HG02852 (cell line): ENCODE measurements around the gene IMP3.
"Not testable (repeated sequence)": the region's sequence is repeated elsewhere in the genome, so short reads cannot be mapped to it uniquely, and the experiment has no call there.

ENCODE experiments used
- ATAC-seq: cut with Tn5 transposase; IDR thresholded peaks from one replicate; pipeline ENCODE4 v1.9.1; 2021; ENCODE audit warnings: mild to moderate bottlenecking, moderate library complexity; ENCODE audit not compliant: unreplicated experiment

The IMP3 gene, protein sequence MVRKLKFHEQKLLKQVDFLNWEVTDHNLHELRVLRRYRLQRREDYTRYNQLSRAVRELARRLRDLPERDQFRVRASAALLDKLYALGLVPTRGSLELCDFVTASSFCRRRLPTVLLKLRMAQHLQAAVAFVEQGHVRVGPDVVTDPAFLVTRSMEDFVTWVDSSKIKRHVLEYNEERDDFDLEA

GRCh38 chr15:75639709-75640482, at the start of gene IMP3:
TSS of gene IMP3 (minus strand) at chr15:75640224. CDS start at chr15:75640168, 56 bp downstream.
- peak; percentile 92 for ATAC-seq

- ATAC-seq: not testable (repeated sequence)
Observed at GRCh38 chr15:75689429-75689828, 49.4 kb upstream of the IMP3 start.

- ATAC-seq: no peak
Observed at GRCh38 chr15:75688831-75689230, 48.8 kb upstream of the IMP3 start.

- no peak for ATAC-seq
Observed at GRCh38 chr15:75688278-75688557, 48.2 kb upstream of the IMP3 start.

DNA sequence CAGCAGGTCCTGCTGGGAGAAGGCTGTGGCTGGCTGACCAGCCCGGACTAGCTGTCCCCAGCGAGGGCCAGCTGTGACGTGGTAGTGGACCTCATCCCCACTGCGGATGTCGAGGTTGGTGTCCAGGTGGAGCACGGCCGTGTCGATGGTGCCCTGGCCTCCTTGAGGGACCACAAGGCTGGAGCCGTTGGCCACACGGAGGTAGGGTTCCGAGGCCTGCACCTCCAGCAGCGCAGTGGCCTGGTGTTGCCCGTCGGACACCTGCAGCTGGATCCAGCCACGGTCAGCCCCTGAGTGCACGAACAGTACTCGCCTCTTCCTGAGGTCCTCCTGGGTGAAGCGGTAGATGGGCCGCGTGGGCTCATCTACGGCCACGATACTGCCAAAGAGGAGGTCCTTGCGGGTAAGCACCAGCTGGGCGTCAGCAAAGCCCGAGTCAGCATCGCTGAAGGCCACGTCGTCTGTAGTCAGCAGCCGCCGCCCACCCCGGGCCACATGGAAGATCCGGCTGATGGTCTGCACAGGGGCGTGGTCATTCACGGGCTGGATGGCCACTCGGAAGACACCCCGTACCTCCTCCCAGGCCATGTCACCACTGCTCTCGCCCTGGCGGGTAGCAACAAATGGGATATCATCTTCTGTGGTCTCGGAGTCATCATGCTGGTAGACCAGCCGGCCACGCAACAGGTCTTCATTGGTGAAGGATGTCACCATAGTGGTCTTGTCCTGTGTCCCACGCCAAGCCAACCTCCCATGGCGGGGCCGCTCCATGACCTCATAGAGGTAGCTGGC, 47.7 kb upstream of the IMP3 start:
- no peak for ATAC-seq

DNA sequence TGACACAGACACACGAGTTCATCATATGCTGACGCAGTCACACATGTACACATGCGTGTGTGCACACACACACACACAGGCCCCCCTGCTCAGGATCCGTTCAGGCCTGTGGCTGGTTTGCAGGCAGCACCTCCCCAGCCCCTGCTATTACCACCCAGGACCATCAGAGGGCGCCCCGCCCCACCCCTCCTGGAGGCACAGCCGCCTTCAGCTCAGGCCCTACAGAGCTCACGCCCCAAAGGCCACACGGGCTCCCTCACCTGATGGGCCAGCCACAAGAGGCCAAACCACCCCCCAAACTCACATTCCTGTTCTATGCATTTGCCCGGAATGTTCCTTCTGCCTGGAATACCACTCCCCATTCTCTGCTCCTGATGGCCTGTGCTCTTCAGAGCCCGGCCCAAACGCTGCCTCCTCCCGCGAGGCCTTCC, 46.2 kb upstream of the IMP3 start:
- ATAC-seq: not testable (repeated sequence)

GRCh38 chr15:75685195-75685594, 45.2 kb upstream of the IMP3 start:
- ATAC-seq: no peak

- ATAC-seq: no peak
Observed at GRCh38 chr15:75684648-75685047, 44.6 kb upstream of the IMP3 start.

DNA sequence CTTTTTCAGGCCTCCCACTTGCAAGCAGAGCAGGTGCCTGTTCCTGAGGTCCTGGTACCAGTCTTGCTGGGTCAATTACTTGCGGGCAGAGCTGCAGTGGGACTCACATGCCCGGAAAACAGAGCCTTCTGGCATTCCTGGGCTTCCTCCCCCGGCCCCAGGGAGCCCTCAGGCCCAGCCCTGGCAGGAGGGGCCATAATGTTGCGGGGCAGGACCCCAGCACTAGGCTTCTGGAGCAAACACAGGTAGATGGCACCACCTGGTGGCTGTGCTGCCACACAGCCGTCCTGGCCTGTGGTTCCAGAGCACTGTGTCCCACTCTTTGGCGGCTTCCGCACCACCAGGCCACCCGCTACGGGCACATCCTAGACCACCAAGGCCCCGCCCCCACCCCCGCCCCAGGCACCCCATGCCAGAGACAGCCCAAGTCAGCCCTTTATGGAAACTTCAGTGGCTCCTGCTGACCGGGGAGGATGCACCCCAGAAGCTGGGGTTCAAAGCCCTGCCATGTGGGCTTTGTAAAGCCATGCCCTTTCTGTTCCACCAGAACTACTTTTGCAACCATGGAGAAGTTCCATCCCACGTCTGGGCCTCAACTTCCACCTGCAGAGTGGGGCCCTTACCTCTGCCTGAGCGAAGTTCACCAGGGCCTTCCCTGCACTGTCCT, 43.8 kb upstream of the IMP3 start:
- not testable (repeated sequence) for ATAC-seq

- no peak for ATAC-seq
Observed at GRCh38 chr15:75682181-75683135, 42.4 kb upstream of the IMP3 start.

DNA sequence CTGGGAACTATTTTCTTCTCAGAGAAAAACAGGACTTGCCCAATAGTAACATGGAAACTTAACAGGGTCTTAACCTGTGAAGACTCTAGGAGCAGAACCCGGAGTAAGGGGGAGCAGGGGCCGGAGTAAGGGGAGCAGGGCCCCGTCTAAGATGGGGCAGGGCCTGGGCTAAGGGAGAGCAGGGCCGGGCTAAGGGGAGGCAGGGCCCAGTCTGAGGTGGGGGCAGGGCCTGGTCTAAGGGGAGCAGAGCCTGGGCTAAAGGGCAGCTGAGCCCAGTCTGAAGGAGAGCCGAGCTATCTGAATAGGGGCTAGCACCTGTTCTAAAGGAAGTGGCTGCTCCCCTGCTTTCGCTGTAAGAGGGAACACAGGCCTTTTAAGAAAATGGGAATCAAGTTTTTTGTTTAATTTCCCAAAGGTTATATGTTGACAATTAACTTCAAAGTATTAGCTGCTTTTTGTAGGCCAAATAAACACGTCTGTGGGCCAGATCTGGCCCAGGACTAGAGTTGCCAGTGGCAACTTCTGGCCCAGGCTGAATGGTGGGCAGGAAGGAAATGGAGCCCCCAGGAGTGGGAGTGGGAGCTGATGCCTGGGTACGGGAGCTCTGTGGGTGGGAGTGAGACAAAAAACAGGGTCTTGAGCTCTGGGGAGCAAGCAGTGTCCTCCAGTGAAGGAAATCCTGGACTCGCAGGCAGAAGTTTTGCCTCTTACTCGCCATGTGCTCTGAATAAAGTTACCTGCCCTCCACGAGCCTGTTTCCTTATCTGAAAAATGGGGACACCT, 40.2 kb upstream of the IMP3 start:
- no peak for ATAC-seq

DNA sequence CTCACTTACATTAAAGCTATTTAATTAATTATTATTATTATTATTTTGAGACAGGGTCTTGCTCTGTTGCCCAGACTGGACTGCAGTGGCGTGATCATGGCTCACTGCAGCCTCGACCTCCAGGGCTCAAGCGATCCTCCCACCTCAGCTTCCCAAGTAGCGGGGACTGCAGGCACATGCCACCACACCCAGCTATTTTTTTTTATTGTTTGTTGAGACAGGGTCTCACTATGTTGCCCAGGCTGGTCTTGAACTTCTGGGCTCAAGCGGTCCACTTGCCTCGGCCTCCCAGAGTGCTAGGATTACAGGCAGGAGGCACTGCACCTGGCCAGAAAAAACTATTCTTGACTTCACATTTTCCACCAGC, 38.3 kb upstream of the IMP3 start:
- ATAC-seq: not testable (repeated sequence)

DNA sequence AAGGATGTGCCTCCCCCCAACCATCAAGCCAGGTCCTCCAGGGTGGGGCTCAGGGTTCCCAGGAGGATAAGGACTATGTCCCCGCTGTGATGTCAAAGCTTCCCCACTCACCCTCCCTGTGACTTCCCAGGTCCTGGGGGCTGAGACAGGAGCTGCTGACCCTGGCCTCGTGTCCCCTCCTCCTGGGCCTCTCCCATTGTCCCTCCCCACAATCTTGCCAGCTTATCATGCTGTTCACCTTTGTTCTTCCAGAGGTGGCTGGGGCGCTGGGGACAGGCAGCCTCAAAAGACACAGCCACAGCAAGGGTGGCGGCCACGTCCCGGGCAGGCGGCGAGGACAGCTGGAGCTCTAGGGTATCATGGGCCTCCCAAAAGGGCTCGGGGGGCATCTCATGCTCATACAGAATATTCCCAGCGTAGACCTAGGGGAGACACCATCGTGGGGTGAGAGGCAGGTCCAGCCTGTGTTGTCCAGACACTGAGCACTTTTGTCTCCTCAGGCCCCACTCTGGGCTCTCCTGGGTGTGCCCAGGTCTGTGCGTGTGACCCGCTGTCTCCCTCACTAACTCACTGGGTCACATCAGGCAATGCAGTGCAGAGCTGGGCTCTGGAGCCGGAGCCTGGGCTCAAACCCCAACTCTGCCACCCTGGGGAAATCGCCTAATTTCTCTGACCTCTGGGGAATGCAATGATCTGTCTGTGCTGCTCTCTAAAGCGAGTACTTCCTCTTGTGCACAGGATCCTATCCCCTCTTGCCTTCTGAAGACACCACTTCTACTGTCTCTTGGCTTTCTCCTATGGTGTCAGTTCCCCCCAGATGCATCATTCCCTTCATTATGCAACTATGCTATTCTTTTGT, 37.7 kb upstream of the IMP3 start:
- ATAC-seq: no peak

GRCh38 chr15:75676688-75677464, 36.9 kb upstream of the IMP3 start:
- ATAC-seq: no peak

GRCh38 chr15:75675579-75676404, 35.8 kb upstream of the IMP3 start:
- no peak for ATAC-seq

DNA sequence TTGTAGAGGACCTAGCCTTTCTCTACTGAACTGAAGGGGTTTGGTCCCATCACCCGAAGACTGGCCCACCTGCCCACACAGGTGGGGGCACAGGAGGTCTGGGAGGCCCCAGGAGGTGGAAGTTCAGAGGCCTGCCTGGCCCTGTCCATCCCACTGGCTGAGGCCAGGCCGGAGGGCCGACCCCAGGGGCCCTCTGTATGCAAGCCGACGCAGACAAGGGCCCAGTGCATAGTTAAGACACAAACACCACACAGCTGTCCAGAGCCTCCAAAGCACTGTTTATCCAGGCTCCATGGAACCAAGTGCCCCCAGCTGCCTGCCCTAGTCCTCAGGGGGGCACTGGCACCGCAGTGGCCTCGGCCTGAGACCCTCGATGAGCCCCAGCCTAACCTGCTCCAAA, 34.3 kb upstream of the IMP3 start:
- no peak for ATAC-seq
